Muscle layer of duodenum (tissue), 2 donors: ENCODE results near the gene DNER.
"Not testable (repeated sequence)": the region's sequence is repeated elsewhere in the genome, so short reads cannot be mapped to it uniquely, and the experiment has no call there.

Source experiments
- H3K27ac ChIP-seq: one replicate; pipeline ENCODE4 v1.7.0; 2013; ENCODE audit warnings: mild to moderate bottlenecking, low read length
- H3K27me3 ChIP-seq: one replicate; pipeline ENCODE4 v1.7.0; 2013; ENCODE audit warnings: low read depth, mild to moderate bottlenecking, control low read depth, low read length
- H3K36me3 ChIP-seq, 2 donors: one replicate each; pipeline ENCODE4 v1.7.0; 2013; ENCODE audit warnings: low read length in 2 of 2, control low read depth in 1 of 2, mild to moderate bottlenecking in 1 of 2; ENCODE audit not compliant: insufficient read depth in 2 of 2, control insufficient read depth in 1 of 2
- H3K4me1 ChIP-seq, 2 donors: one replicate each; pipeline ENCODE4 v1.7.0; 2013; ENCODE audit warnings: low read length in 2 of 2, mild to moderate bottlenecking in 2 of 2, control low read depth in 1 of 2, moderate library complexity in 1 of 2; ENCODE audit not compliant: insufficient read depth in 2 of 2, control insufficient read depth in 1 of 2
- H3K4me3 ChIP-seq, 2 donors: one replicate each; pipeline ENCODE4 v1.7.0; 2013; ENCODE audit warnings: low read length in 2 of 2, low read depth in 1 of 2, mild to moderate bottlenecking in 1 of 2
- H3K9me3 ChIP-seq, 2 donors: one replicate each; pipeline ENCODE4 v1.7.0; 2013; ENCODE audit warnings: low read length in 2 of 2, control low read depth in 1 of 2, mild to moderate bottlenecking in 1 of 2; ENCODE audit not compliant: control insufficient read depth in 1 of 2
- donor health status: healthy.

Gene DNER

DNA sequence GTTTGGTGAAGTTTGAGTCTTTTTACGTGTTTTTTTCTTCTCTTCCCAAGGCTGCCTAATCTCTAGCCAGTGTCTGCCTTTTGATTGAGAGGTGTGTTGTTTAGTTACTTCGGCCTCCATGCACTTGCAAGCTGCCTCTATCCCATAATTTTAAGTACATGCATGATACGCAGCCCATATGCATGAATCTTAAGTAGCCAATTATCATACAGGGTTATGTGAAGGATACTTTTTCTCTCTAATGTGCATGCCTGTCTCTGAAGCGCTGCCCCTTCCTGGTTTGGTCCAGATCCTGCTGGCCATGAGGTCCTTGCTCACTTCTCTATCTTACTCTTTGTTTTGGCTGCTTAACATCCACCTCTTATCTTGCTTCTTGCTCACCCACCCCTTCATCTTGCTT, 369.4 kb downstream of the DNER start:
- no peak overlapping the region for H3K4me3 ChIP-seq
- no peaks in the 10 kb centered on the region for H3K9me3 ChIP-seq
- no peaks in the 10 kb centered on the region for H3K27me3 ChIP-seq
- H3K27ac ChIP-seq: no peak overlapping the region
- no peaks in the 10 kb centered on the region for H3K36me3 ChIP-seq
- H3K4me1 ChIP-seq: no peaks in the 10 kb centered on the region

DNA sequence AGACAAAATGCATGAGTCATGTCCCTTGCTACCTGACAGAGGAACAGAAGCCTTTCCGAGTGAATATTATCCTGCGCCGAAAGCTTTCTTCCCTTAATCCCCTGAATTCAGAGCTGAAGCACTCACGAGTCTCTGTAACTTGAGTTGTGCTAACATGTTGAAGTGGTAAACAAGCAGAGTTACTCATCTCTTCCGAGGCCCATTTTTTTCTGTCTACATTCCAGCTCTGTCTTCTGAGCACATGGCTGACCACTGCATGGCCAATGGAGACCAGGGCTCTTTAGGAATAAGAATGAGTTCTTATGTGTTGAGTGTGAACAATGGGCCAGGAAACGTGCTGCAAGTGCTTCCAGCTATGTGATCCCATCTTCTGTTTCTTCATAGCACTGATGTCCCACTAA, 370.2 kb downstream of the DNER start:
- no peaks in the 10 kb centered on the region for H3K9me3 ChIP-seq
- H3K4me1 ChIP-seq: no peaks in the 10 kb centered on the region
- no peaks in the 10 kb centered on the region for H3K27me3 ChIP-seq
- no peak overlapping the region for H3K4me3 ChIP-seq
- no peak overlapping the region for H3K27ac ChIP-seq
- no peaks in the 10 kb centered on the region for H3K36me3 ChIP-seq

DNA sequence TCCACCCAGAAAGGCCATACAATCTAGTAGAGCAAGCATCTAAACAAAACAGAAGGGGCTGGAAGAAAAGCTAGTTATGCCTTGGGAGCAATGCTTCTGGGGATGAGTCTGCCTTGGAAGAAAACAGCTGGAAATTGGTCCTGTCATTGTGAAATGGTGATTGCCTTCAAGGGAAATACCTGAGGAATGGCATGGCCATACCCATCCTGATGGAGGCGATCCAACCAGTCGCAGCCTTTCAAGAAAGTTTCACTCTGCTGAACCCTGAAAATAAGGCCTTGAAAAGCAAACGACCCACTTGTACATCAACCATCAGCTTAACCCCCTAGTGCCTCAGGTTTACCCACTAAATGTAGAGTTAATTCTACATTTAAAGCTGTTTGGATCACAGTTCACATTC, 370.7 kb downstream of the DNER start:
- Histone ChIP-seq H3K27me3 (no peaks in the 10 kb centered on the region), H3K4me3 (no peak overlapping the region), H3K4me1 (no peaks in the 10 kb centered on the region), H3K9me3 (no peaks in the 10 kb centered on the region), H3K36me3 (no peaks in the 10 kb centered on the region), H3K27ac (no peak overlapping the region)

GRCh38 chr2:229342376-229342775, 372.0 kb downstream of the DNER start:
- H3K36me3 ChIP-seq: no peaks in the 10 kb centered on the region
- no peak overlapping the region for H3K27ac ChIP-seq
- H3K4me3 ChIP-seq: no peak overlapping the region
- H3K4me1 ChIP-seq: peaks cover 0 to 5% of the 10 kb centered on the region in 2 donors
- H3K27me3 ChIP-seq: no peaks in the 10 kb centered on the region
- H3K9me3 ChIP-seq: no peaks in the 10 kb centered on the region

DNA sequence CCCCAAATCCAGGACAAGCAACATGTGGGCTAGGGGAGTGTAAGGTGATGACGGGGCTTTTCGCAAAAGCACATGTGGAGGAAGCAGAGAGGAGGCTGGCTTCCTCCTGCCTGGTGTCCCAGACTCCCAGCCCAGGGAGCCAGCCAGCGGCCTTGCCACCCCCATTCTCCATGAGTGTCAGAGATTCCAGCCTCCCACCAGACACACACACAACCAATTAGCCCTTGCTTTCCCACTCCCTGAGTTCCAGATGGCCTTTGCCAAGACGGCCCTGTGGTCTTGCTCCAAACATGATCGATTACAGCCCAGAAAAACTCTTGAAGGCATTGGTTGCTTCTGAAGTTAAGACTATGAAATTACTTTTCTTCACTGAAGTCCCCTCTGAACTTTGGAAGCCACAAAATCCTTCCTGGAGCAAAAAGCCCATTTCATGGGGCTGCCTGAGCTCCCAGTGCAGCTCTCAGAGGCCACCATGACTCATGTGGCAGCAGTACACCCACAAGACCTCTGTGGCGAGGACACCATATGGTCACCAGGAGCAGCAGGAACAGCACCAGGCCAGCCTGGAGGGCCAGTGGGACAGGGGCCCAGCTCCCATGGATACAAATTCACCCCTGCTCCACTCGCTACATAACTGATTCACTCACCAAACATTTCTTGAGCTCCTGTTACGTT, 374.1 kb downstream of the DNER start:
- no peak overlapping the region for H3K27ac ChIP-seq

GRCh38 chr2:229339618-229340017, 374.7 kb downstream of the DNER start:
- Histone ChIP-seq H3K4me3 (no peak overlapping the region), H3K36me3 (no peaks in the 10 kb centered on the region), H3K9me3 (no peaks in the 10 kb centered on the region), H3K27me3 (no peaks in the 10 kb centered on the region), H3K27ac (no peak overlapping the region), H3K4me1 (peaks cover 5 to 23% of the 10 kb centered on the region in 2 donors)

More for the DNA sequence above, 374.1 kb downstream of the DNER start:
- H3K4me1 ChIP-seq: peaks cover 5 to 21% of the 10 kb centered on the region in 2 donors
- H3K9me3 ChIP-seq: no peaks in the 10 kb centered on the region
- H3K4me3 ChIP-seq: no peak overlapping the region
- H3K36me3 ChIP-seq: no peaks in the 10 kb centered on the region
- H3K27me3 ChIP-seq: no peaks in the 10 kb centered on the region

GRCh38 chr2:229339171-229339570, 375.2 kb downstream of the DNER start:
- not testable (repeated sequence) for H3K9me3 ChIP-seq, H3K27ac ChIP-seq, H3K27me3 ChIP-seq, H3K4me3 ChIP-seq, H3K36me3 ChIP-seq
- peaks cover 5 to 23% of the 10 kb centered on the region in 2 donors for H3K4me1 ChIP-seq

DNA sequence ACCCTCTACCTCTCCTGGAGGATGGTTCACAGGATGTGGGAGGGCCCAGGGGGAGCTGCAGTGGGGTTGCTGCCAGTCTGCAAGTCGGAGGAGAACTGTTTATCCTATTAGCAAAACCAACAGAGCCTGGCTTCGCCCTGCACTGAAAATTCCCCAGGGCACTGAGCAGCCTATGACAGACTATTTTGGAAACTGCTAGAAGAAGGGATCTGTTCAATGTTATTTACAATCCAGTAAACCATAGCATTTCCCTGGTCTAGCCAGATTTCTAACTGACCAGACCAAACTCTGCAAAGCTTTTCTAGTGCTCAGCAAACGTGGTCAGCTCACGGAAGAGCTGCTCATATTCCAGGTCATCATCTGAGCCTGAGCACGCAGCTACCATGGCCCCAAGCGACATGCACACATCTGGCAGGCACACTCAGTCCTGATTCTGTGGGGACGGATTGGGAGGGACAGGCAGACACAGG, 378.4 kb downstream of the DNER start:
- no peaks in the 10 kb centered on the region for H3K9me3 ChIP-seq
- peaks cover 5 to 23% of the 10 kb centered on the region in 2 donors for H3K4me1 ChIP-seq
- no peaks in the 10 kb centered on the region for H3K36me3 ChIP-seq
- no peaks in the 10 kb centered on the region for H3K27me3 ChIP-seq
- no peak overlapping the region for H3K4me3 ChIP-seq
- no peak overlapping the region for H3K27ac ChIP-seq

GRCh38 chr2:229335330-229335729, 379.0 kb downstream of the DNER start:
- Histone ChIP-seq H3K27ac (no peak overlapping the region), H3K4me1 (peaks cover 5 to 23% of the 10 kb centered on the region in 2 donors), H3K4me3 (no peak overlapping the region)

GRCh38 chr2:229330952-229331351, 383.4 kb downstream of the DNER start:
- Histone ChIP-seq H3K4me1 (peaks cover 5 to 9% of the 10 kb centered on the region in 2 donors), H3K36me3 (no peaks in the 10 kb centered on the region), H3K27ac (no peak overlapping the region), H3K4me3 (no peak overlapping the region), H3K27me3 (no peaks in the 10 kb centered on the region), H3K9me3 (no peaks in the 10 kb centered on the region)

More at GRCh38 chr2:229335330-229335729, 379.0 kb downstream of the DNER start:
- no peaks in the 10 kb centered on the region for H3K36me3 ChIP-seq
- H3K27me3 ChIP-seq: no peaks in the 10 kb centered on the region
- no peaks in the 10 kb centered on the region for H3K9me3 ChIP-seq

DNA sequence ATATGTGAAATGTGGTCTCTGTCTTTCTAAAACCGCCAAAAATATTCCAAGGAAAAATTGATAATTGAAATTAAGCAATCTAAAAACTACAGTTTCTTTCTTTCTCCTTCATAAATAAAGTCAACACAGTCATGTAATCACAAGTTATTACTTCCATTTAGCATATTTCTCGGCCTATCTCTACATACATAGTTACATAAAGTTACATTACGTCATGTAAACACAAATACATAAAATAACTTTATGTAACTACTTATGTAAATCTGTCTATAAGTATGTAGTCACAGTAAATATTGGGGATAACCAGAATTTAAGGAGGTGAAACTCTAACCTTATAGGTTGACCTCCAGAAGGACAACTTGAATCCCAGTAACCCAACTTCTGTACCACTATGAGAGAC, 394.8 kb downstream of the DNER start:
- Histone ChIP-seq H3K36me3 (no peaks in the 10 kb centered on the region), H3K4me1 (no peaks in the 10 kb centered on the region), H3K4me3 (no peak overlapping the region), H3K27ac (no peak overlapping the region), H3K9me3 (no peaks in the 10 kb centered on the region), H3K27me3 (no peaks in the 10 kb centered on the region)

GRCh38 chr2:229314117-229314516, 400.2 kb downstream of the DNER start:
- Histone ChIP-seq H3K27me3 (no peaks in the 10 kb centered on the region), H3K9me3 (no peaks in the 10 kb centered on the region), H3K27ac (peak overlapping the region; percentile 26), H3K4me1 (no peaks in the 10 kb centered on the region), H3K36me3 (no peaks in the 10 kb centered on the region), H3K4me3 (no peak overlapping the region)
